H1 (cell line): ENCODE measurements around the gene DENND4A. TPM values are rescaled to one million over a fixed set of nuclear protein-coding genes. Genes with fewer than 3 reads are reported as not detected.

Source experiments
- CTCF ChIA-PET: fragments of 300-600 bp; sonication (Branson Sonifier 250); formaldehyde crosslinking; loops from one replicate; lab custom pipeline; 2021; ENCODE audit not compliant: partially characterized antibody; lab: Charles Lee
- POLR2A ChIA-PET: fragments of 300-600 bp; sonication (Branson Sonifier 250); formaldehyde crosslinking; loops from one replicate; lab custom pipeline; 2021; ENCODE audit warnings: inconsistent platforms; ENCODE audit not compliant: partially characterized antibody; lab: Charles Lee
- DNase-seq, 2 experiments: peaks; one replicate each; pipeline versions ENCODE4 v3.0.0 to v3.0.0-alpha.2; 2010 to 2022; ENCODE audit warnings: low spot score in 2 of 2, low read depth in 1 of 2, mixed read lengths in 1 of 2
- FAIRE-seq: peaks from 2 replicates; lab custom pipeline; 2011; peaks lifted over from hg19 to GRCh38; lab: Jason Lieb, UNC
- H2AFZ ChIP-seq: 2 replicates; pipeline ENCODE4 v1.8.1; 2012; ENCODE audit warnings: low read length, inconsistent platforms
- H2AK5ac ChIP-seq: 2 replicates; pipeline ENCODE4 v1.6.1; 2013; ENCODE audit warnings: low read depth, low read length
- H2BK120ac ChIP-seq: replicated peaks from 2 replicates; pipeline ENCODE3; 2013; ENCODE audit warnings: low read depth, low read length, inconsistent platforms
- H2BK12ac ChIP-seq: 2 replicates; pipeline ENCODE4 v1.6.1; 2013; ENCODE audit warnings: low read depth, low read length
- H2BK15ac ChIP-seq: 2 replicates; pipeline ENCODE4 v1.6.1; 2013; ENCODE audit warnings: low read length
- H2BK20ac ChIP-seq: 2 replicates; pipeline ENCODE4 v1.6.1; 2013; ENCODE audit warnings: low read length
- H2BK5ac ChIP-seq: 2 replicates; pipeline ENCODE4 v1.6.1; 2013; ENCODE audit warnings: low read depth, low read length
- H3K14ac ChIP-seq: 2 replicates; pipeline ENCODE4 v1.6.1; 2013; ENCODE audit warnings: inconsistent platforms; ENCODE audit not compliant: insufficient read length
- H3K18ac ChIP-seq: 2 replicates; pipeline ENCODE4 v1.6.1; 2013; ENCODE audit warnings: low read length; ENCODE audit errors: extremely low read depth
- H3K23ac ChIP-seq: 2 replicates; pipeline ENCODE4 v1.6.1; 2013; ENCODE audit warnings: inconsistent platforms; ENCODE audit not compliant: insufficient read length
- H3K23me2 ChIP-seq: 2 replicates; pipeline ENCODE4 v1.6.1; 2013; ENCODE audit warnings: low read depth, low read length
- H3K27ac ChIP-seq: 2 replicates; pipeline ENCODE4 v1.6.1; 2011; ENCODE audit warnings: low read depth, low read length, inconsistent platforms
- H3K27me3 ChIP-seq, 4 experiments: replicated peaks in 1 of 4; 1 replicate in 1 of 4; 2 replicates in 3 of 4; pipeline versions ENCODE4 v1.6.1 to v1.8.1; 2011 to 2013; ENCODE audit warnings: low read length in 3 of 4, mild to moderate bottlenecking in 3 of 4, inconsistent platforms in 2 of 4, mixed read lengths in 2 of 4, moderate library complexity in 1 of 4; ENCODE audit not compliant: control insufficient read depth in 3 of 4, insufficient read depth in 3 of 4; ENCODE audit errors: extremely low read depth in 1 of 4
- H3K36me3 ChIP-seq, 4 experiments: 2 replicates each; pipeline versions ENCODE4 v1.6.1 to v1.8.1; 2011 to 2013; ENCODE audit warnings: mild to moderate bottlenecking in 4 of 4, low read length in 3 of 4, moderate library complexity in 2 of 4, control low read depth in 1 of 4, inconsistent platforms in 1 of 4; ENCODE audit not compliant: insufficient read depth in 4 of 4, control insufficient read depth in 2 of 4
- H3K4ac ChIP-seq: replicated peaks from 2 replicates; pipeline ENCODE3; 2013; ENCODE audit warnings: low read length, low read depth, mixed read lengths, inconsistent platforms; ENCODE audit not compliant: insufficient read length
- H3K4me1 ChIP-seq, 4 experiments: replicated peaks in 1 of 4; 1 replicate in 1 of 4; 2 replicates in 3 of 4; pipeline versions ENCODE4 v1.6.1 to v1.8.1; 2011 to 2013; ENCODE audit warnings: low read length in 3 of 4, inconsistent platforms in 2 of 4, mixed read lengths in 1 of 4; ENCODE audit not compliant: insufficient read depth in 4 of 4, control insufficient read depth in 3 of 4
- H3K4me2 ChIP-seq, 2 experiments: 2 replicates each; pipeline versions ENCODE4 v1.6.1 to v1.8.1; 2011 to 2013; ENCODE audit warnings: low read depth in 2 of 2, low read length in 2 of 2, control low read depth in 1 of 2, inconsistent platforms in 1 of 2, mild to moderate bottlenecking in 1 of 2; ENCODE audit not compliant: insufficient read depth in 1 of 2
- H3K4me3 ChIP-seq, 4 experiments: fragments of 200-600, 300-600 bp in 1 of 4; sonication (generic), shearing (Covaris generic), sonication (Bioruptor Twin) in 1 of 4; 2 replicates each; pipeline versions ENCODE4 v1.5.1 to v1.8.1; 2011 to 2016; ENCODE audit warnings: low read length in 4 of 4, low read depth in 3 of 4, control low read depth in 2 of 4, inconsistent platforms in 2 of 4, mild to moderate bottlenecking in 2 of 4, mixed read lengths in 1 of 4, moderate library complexity in 1 of 4; ENCODE audit not compliant: insufficient read depth in 2 of 4; ENCODE audit errors: extremely low read depth in 1 of 4
- H3K56ac ChIP-seq: replicated peaks from 2 replicates; pipeline ENCODE3; 2013; ENCODE audit warnings: low read depth, mild to moderate bottlenecking, mixed read lengths, low read length, inconsistent platforms; ENCODE audit not compliant: insufficient read length
- H3K79me1 ChIP-seq: 2 replicates; pipeline ENCODE4 v1.6.1; 2013; ENCODE audit warnings: low read depth, low read length, control low read depth
- H3K79me2 ChIP-seq, 2 experiments: 2 replicates each; pipeline versions ENCODE4 v1.6.1 to v1.8.1; 2012 to 2013; ENCODE audit warnings: low read length in 2 of 2, mild to moderate bottlenecking in 2 of 2, inconsistent platforms in 1 of 2; ENCODE audit not compliant: insufficient read depth in 2 of 2, control insufficient read depth in 1 of 2
- H3K9ac ChIP-seq, 4 experiments: replicated peaks in 1 of 4; 1 replicate in 1 of 4; 2 replicates in 3 of 4; pipeline versions ENCODE4 v1.6.1 to v1.8.1; 2011 to 2013; ENCODE audit warnings: low read depth in 3 of 4, low read length in 3 of 4, control low read depth in 2 of 4, mild to moderate bottlenecking in 2 of 4, moderate library complexity in 2 of 4, inconsistent platforms in 1 of 4; ENCODE audit errors: extremely low read depth in 1 of 4
- H3K9me3 ChIP-seq, 2 experiments: 2 replicates each; pipeline versions ENCODE4 v1.6.1 to v1.8.1; 2012 to 2013; ENCODE audit warnings: mild to moderate bottlenecking in 2 of 2, moderate library complexity in 2 of 2, control low read depth in 1 of 2, inconsistent platforms in 1 of 2, low read depth in 1 of 2, low read length in 1 of 2, mixed read lengths in 1 of 2; ENCODE audit not compliant: insufficient read depth in 2 of 2
- H4K20me1 ChIP-seq, 2 experiments: replicated peaks in 1 of 2; 2 replicates each; pipeline versions ENCODE3 to v1.8.1; 2011 to 2013; ENCODE audit warnings: inconsistent platforms in 2 of 2, low read length in 2 of 2, mild to moderate bottlenecking in 1 of 2; ENCODE audit not compliant: insufficient read depth in 2 of 2, control insufficient read depth in 1 of 2
- H4K5ac ChIP-seq: 2 replicates; pipeline ENCODE4 v1.6.1; 2013; ENCODE audit warnings: low read length, low read depth, mixed read lengths, inconsistent platforms; ENCODE audit not compliant: insufficient read length
- H4K8ac ChIP-seq: 2 replicates; pipeline ENCODE4 v1.8.0; 2013; ENCODE audit warnings: mild to moderate bottlenecking, moderate library complexity, low read length, inconsistent platforms; ENCODE audit not compliant: insufficient read depth; ENCODE audit errors: extremely low read depth
- H4K91ac ChIP-seq: replicated peaks from 2 replicates; pipeline ENCODE3; 2013; ENCODE audit warnings: low read length, mixed read lengths, inconsistent platforms; ENCODE audit not compliant: insufficient read length
- CREB1 ChIP-seq: IDR thresholded peaks from 2 replicates; pipeline ENCODE4 v1.6.1; 2012; ENCODE audit warnings: inconsistent platforms
- CTCF ChIP-seq, 3 experiments: IDR thresholded peaks; 1 replicate in 2 of 3; 2 replicates in 1 of 3; pipeline versions ENCODE4 v1.5.1 to v1.6.1; 2011; ENCODE audit warnings: low read length in 3 of 3, mild to moderate bottlenecking in 3 of 3, inconsistent platforms in 2 of 3, low read depth in 1 of 3, moderate library complexity in 1 of 3; ENCODE audit not compliant: insufficient read depth in 1 of 3; ENCODE audit errors: control extremely low read depth in 1 of 3
- NRF1 ChIP-seq: IDR thresholded peaks from 2 replicates; pipeline ENCODE4 v1.6.1; 2011; ENCODE audit warnings: mild to moderate bottlenecking, low read depth, low read length, improper control_type of control experiment
- RAD21 ChIP-seq, 2 experiments: IDR thresholded peaks in 1 of 2; conservative IDR thresholded peaks in 1 of 2; 2 replicates each; pipeline ENCODE4 v1.6.1; 2011; ENCODE audit warnings: low read depth in 2 of 2, low read length in 2 of 2, improper control_type of control experiment in 1 of 2, inconsistent platforms in 1 of 2, mild to moderate bottlenecking in 1 of 2, moderate library complexity in 1 of 2
- RBBP5 ChIP-seq: IDR thresholded peaks from 2 replicates; pipeline ENCODE4 v1.7.1; 2012; ENCODE audit warnings: low read depth, mild to moderate bottlenecking, inconsistent platforms, low read length, moderate library complexity, borderline replicate concordance
- WGBS, 2 experiments: shearing (Covaris generic) in 1 of 2; methylation state at CpG; one replicate each; pipeline versions ENCODE4 v1.1.6 to v1.1.7; 2013 to 2015; ENCODE audit warnings: low lambda C conversion rate in 2 of 2, mixed read lengths in 2 of 2, inconsistent platforms in 1 of 2, low coverage in 1 of 2, missing lambda C conversion rate in 1 of 2; ENCODE audit not compliant: insufficient replicate concordance in 2 of 2, insufficient coverage in 1 of 2, insufficient read length in 1 of 2; ENCODE audit errors: extremely low coverage in 1 of 2, missing lambda C conversion rate in 1 of 2; 5-methylcytosine and 5-hydroxymethylcytosine counted together
- polyA plus RNA-seq, 7 experiments: library from polyadenylated mRNA; depleted of rRNA in 3 of 7; stranded (reverse) in 5 of 7; unstranded in 2 of 7; fragments of >200 nt in 5 of 7; fragments of 200-250 nt in 2 of 7; gene quantifications; 1 replicate in 5 of 7; 2 replicates in 1 of 7; 4 replicates in 1 of 7; pipeline versions ENCODE4 v1.2.1 to v1.2.3, GENCODE V29; 2011 to 2013; ENCODE audit warnings: missing spikeins in 2 of 7, mixed read lengths in 2 of 7
- total RNA-seq: library from RNA; stranded (reverse); fragmentation: NEBNext Ultra II Directional; extraction: Animal tissue kit (Norgen Biotek cat#: 25700); gene quantifications from 2 replicates; pipeline ENCODE4 v1.2.1, GENCODE V29; 2021
- TF ChIP-seq, protein P1 (sequence below): IDR thresholded peaks from 2 replicates; pipeline ENCODE4 v1.6.1; 2011; ENCODE audit warnings: low read depth, mild to moderate bottlenecking, low read length; ENCODE audit not compliant: insufficient read depth

The DENND4A gene
- total and polyA plus RNA-seq, 2 of the 8 experiments (the other 6 are each of a cell fraction or from before 2014, with no cell fraction given): 1.3 to 4.7 TPM

GRCh38 chr15:65638681-65639089 is 153.4 kb downstream of the DENND4A start:
- Histone ChIP-seq H4K5ac (no peak overlapping the region), H4K91ac (no peak overlapping the region), H3K27ac (no peak overlapping the region), H2BK15ac (no peak overlapping the region), H2BK120ac (no peak overlapping the region), H2AFZ (peak overlapping the region; percentile 42; the same call in 1 of the 2 replicates), H3K9ac (no peak overlapping the region), H4K20me1 (no peaks in the 10 kb centered on the region), H3K14ac (no peak overlapping the region), H3K9me3 (no peaks in the 10 kb centered on the region), H3K79me2 (no peaks in the 10 kb centered on the region), H4K8ac (no peak overlapping the region), H3K23me2 (no peaks in the 10 kb centered on the region), H2BK12ac (no peak overlapping the region), H3K4me2 (no peak overlapping the region), H3K4ac (no peak overlapping the region), H3K23ac (no peak overlapping the region), H3K56ac (no peak overlapping the region), H2BK5ac (no peak overlapping the region), H3K79me1 (no peaks in the 10 kb centered on the region), H3K4me1 (peaks cover 0 to 3% (median 0%) of the 10 kb centered on the region in 4 experiments; a peak in 1 of 7 replicates), H3K18ac (no peak overlapping the region), H3K27me3 (no peaks in the 10 kb centered on the region; a peak in 1 of 7 replicates), H2AK5ac (no peak overlapping the region), H2BK20ac (no peak overlapping the region), H3K36me3 (no peaks in the 10 kb centered on the region), H3K4me3 (no peak overlapping the region)
- FAIRE-seq (peak; percentile 88), DNase-seq (no peak)
- 58% methylated on average over 3 of the region's 3 CpGs; no CpG with 5 or more reads in 1 of the 2 experiments for WGBS, 2 experiments
- CTCF ChIA-PET: interaction anchor here (0.7 to 10.9 kb wide), 34 partner anchors 10 to 563 kb away, joined by 3 to 134 read pairs (median 4); partner anchors contain the start of genes INTS14 and SLC24A1
- POLR2A ChIA-PET: no interaction called here
- TF ChIP-seq CTCF (IDR thresholded peaks at IDR 0.05; ENCODE audit: control extremely low read depth in 1 of 3, insufficient read depth in 1 of 3, low read depth in 1 of 3, low read length in 3 of 3) (peak; percentile 21 to 90 (median 80)), RAD21 (IDR thresholded peaks at IDR 0.05 in 1 of 2, conservative IDR thresholded peaks at IDR 0.05 in 1 of 2; ENCODE audit: low read depth in 2 of 2, low read length in 2 of 2) (peak; percentile 85 to 91), NRF1 (no peak), RBBP5 (no peak), CREB1 (peak; percentile 69; the same call in 1 of the 2 replicates)
- TF ChIP-seq, protein P1, sequence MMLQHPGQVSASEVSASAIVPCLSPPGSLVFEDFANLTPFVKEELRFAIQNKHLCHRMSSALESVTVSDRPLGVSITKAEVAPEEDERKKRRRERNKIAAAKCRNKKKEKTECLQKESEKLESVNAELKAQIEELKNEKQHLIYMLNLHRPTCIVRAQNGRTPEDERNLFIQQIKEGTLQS: no peak
